Hepatic stellate cell (primary cell): ENCODE measurements around the gene KLHL29.

Source experiments
- DNase-seq: peaks from one replicate; pipeline ENCODE4 v3.0.0; 2011; ENCODE audit warnings: low spot score

Gene KLHL29

DNA sequence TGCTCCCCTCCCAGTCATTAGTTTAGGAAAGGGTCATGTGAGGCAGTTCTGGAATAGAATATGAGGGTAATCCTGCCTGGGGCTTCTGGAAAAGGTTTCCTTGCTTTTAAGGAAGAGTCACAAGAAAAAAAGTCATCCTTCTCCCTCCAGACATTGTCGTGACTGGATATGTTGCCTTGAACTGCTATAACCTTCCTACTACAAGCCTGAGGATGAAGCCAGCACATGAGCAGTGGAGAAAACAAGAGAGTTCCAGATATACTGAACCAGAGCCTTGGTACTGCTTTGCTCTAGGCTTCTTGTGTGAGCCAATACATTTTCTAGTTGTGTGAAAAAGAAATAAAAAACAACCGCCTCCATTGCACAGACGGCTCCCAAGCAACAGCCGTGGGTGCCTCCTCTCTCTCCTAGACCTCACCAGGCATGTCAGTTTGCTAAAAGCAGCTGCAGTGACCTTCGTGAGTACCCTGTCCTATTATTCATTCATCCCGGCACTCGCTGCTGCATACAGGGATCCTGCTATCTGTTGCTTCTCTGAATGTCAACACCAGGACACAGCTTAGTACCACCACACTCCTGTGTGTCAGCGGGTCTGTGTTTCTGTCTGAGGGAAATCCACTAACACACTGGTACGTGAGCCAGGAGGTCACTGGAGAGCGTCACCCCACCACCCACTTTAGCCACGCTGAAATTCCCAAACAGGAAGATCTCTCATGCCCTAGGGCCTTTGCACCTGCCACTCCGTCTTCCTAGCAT, 186.7 kb downstream of the KLHL29 start:
- DNase-seq, result no peak

- DNase-seq, result no peak
These were observed 190.1 kb downstream of the KLHL29 start for GRCh38 chr2:23574919-23575654.

- DNase-seq, result no peak
These were observed 194.1 kb downstream of the KLHL29 start for GRCh38 chr2:23578964-23579671.

- DNase-seq, result no peak
These were observed 194.7 kb downstream of the KLHL29 start for GRCh38 chr2:23579674-23580073.

DNA sequence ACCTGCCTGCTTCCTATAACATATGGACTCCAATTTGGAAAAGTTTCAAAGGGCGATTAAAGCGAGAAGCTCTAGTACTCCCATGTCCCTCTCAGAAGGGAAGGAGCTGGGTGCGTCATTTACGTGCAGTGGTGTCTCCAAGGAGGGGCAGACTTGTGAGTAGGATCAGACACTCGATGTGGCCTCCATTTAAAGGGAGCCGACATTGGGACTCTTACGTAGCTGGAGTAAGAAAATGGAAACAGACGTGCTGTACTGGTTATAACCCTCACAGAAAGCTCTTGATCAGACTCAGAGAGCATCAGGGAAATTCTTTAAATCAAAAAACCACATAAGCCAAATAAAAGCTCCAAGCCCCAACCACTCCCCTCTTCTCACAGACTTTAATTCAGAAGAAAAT, 198.5 kb downstream of the KLHL29 start:
- no peak for DNase-seq

- DNase-seq, result no peak
These were observed 199.2 kb downstream of the KLHL29 start for GRCh38 chr2:23584054-23584745.

DNA sequence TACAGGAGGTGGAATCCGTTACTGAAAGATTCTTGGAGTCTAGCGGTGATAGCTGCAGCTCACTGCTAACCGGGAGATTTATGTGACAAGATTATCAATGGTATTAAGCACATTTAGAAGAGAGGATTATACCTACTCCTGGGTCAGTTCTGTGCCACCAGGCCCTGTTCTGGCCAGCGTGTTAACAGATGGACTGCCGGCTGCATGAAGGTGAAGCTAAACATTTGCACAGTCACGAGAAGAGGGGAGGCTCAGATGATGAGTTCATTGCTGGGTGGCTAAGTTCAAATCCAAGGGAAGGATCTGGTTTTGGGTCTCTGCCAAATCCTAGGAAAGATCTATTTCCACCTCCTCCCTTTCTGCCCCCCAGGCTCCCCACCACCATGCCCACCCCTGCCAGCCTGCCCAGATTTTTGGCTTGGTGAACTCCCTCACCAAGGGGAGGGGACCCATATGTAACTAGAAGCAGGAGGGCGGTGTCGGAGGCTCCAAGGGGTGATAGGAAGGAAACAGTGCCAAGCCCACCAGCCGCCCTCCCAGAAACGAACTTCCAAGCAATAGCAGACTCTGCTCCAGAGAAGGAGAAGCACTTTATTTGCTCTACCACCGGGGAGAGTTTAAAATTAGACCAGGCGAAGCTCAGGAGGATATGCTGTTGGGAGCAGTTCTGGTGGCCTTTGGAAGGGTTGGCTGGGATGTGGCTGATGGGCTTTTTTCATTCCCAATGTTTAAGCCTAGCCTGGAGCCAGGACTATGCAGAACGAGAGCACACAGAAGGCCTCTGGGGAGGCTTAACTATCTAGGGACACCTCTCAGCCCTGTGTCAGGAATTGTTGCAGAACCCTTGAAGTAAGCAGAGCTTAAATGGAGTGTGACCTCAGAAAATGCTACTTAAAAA, 200.5 kb downstream of the KLHL29 start:
- no peak for DNase-seq

DNA sequence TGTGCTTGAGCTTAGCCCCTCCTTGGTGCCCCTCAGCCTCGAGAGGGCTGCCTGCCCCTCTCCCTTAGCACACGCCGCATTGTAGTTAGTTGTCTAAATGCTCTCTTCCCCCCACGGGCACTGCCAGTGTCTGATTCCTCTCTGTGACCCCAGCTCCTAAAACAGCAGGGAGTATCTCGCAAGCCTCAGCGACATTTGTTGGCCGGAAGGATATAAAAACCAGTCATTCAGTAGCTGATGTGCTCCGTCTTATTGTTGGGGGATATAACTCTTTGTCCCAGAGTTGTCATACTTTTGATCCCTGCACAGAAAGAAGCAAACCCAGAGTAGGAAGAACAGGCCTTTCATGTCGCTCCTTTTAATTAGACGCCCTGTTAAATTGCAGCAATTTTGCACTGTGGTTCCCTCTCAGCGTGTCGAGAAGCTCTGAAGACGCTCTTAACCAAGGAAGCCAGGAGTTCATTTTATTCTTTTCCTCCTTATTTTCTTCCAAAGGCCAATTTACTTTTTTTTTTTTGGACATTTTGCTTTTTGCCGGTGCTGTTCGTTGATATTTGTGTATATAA, 201.8 kb downstream of the KLHL29 start:
- no peak for DNase-seq

- DNase-seq, result no peak
These were observed 202.4 kb downstream of the KLHL29 start for GRCh38 chr2:23587341-23587880.

- no peak for DNase-seq
These were observed 203.1 kb downstream of the KLHL29 start for GRCh38 chr2:23588106-23588505.

- no peak for DNase-seq
These were observed 203.7 kb downstream of the KLHL29 start for GRCh38 chr2:23588508-23589201.

DNA sequence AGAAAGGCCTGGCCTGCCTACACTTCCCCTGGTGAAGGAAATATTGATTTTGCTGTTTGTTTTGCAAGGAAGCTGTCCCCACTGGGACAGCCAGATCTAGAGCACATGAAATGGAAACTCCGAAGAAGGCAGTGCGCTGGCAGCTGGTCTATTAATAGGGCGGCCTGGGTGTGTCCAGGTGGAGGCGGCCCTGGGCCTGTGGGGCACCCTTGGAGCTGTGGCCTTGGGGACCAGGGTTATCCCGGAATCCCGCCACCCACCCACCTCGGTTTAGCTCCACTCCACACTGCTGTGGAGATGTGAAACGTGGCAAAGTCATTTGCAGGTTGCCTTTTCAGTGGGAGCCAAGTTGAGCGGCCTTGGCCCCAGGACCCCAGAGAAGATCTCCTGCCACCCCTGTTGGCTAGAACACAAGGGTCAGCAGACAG, 204.3 kb downstream of the KLHL29 start:
- DNase-seq, result no peak

DNA sequence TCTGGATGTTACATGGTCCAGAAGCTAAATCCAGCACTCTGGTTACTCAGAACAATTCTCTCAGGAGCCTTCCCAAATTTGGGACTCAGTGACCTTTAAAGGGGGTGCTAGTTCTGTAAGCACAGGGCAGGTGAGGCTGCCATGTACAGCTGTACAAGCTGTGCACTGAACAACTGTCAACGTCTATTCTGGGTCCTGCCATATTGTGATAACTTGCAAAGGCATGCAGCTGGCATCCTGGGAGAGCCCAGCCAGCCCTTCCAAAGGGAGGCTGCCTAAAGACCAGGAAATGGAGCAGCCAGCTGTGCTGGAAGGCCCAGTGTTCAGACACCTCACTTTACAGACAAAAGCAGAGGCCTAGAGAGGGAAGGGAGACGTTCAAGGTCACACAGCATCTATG, 204.8 kb downstream of the KLHL29 start:
- peak; percentile 47 for DNase-seq

DNA sequence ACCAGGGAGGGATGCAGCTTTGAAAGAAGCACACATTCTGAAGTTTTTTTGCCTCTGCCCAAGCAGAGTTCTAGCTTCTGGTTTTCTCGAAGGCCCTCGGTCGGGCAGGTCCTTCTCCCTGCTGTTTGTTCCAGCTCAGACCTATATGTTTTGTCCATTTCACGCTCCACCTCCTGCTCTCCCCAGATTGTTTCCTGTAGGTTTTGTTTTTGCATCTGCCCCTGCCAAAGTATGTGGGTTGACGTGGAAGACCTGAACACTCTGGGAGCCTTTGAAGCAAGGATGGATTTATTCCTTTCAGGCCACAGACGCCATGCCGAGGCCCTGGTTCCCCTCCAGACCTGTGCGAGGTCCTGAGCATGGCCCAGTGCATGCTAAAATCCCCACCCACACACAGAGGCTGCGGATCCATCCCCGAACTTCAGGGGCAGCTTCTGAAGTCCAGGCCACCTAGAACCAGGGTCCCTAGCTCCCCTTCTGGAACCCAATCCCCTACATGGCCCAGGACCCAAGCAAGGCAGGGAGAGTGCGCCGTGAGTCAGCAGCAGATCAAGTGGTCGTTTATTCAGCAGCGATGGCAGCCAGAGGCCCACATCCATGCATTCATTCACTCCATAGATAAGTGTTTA, 205.4 kb downstream of the KLHL29 start:
- no peak for DNase-seq

DNA sequence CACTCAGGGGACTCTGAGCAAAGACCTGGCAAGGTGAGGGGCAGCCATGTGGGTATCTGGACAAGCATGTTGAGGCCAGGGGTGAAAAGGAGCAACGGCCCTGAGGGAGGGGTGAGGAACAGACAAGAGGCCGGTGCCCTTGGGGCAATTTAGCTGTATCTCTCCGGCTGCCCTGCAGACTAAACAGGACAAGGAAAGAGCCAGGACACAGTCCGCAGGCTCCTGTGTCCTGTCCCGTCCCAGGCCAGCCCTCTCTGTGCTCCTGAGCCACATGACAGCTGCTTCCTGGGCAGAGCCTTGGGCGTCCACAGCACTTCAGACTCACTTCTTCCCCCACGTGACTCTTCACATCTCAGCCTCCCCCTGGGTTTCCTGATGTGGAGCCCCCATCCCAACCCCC, 206.1 kb downstream of the KLHL29 start:
- DNase-seq, result no peak

GRCh38 chr2:23592061-23592685, 207.2 kb downstream of the KLHL29 start:
- DNase-seq, result no peak

GRCh38 chr2:23592898-23593751, 208.1 kb downstream of the KLHL29 start:
- DNase-seq, result no peak
